HG03558 (cell line): ENCODE results near the gene KLK13.

Source experiments
- ATAC-seq: cut with Tn5 transposase; IDR thresholded peaks from one replicate; pipeline ENCODE4 v1.9.1; 2021; ENCODE audit warnings: moderate number of reproducible peaks; ENCODE audit not compliant: unreplicated experiment; ENCODE audit errors: extremely low read depth

Gene KLK13

GRCh38 chr19:51066393-51067186 is 1.7 kb upstream of the KLK13 start:
- no peak for ATAC-seq

- ATAC-seq, result no peak
Measured at GRCh38 chr19:51065221-51065960, 499 bp upstream of the KLK13 start.

- ATAC-seq, result no peak
Measured at GRCh38 chr19:51063664-51064063, 1.2 kb downstream of the KLK13 start.

- no peak for ATAC-seq
Measured at GRCh38 chr19:51060973-51061372, 3.9 kb downstream of the KLK13 start.

- ATAC-seq, result no peak
Measured at GRCh38 chr19:51060336-51060735, 4.6 kb downstream of the KLK13 start.

- no peak for ATAC-seq
Measured at GRCh38 chr19:51059715-51060114, 5.2 kb downstream of the KLK13 start.

GRCh38 chr19:51055866-51056265 is 9.0 kb downstream of the KLK13 start:
- ATAC-seq, result no peak

- ATAC-seq, result no peak
Measured at GRCh38 chr19:51047031-51047335, 17.9 kb downstream of the KLK13 start.

GRCh38 chr19:51044327-51044726 is 20.6 kb downstream of the KLK13 start:
- ATAC-seq, result no peak

GRCh38 chr19:51043497-51043896 is 21.4 kb downstream of the KLK13 start:
- ATAC-seq, result no peak

GRCh38 chr19:51040151-51040550 is 24.7 kb downstream of the KLK13 start:
- no peak for ATAC-seq

- ATAC-seq, result no peak
Measured at GRCh38 chr19:51036519-51036918, 28.4 kb downstream of the KLK13 start.

GRCh38 chr19:51034704-51035103 is 30.2 kb downstream of the KLK13 start, which contains the start of gene KLK12:
Gene KLK12, minus strand, starts transcription at chr19:51035002. Its CDS starts 381 bp downstream, at chr19:51034621.
- ATAC-seq, result no peak

- ATAC-seq, result no peak
Measured at GRCh38 chr19:51031880-51032225, 33.0 kb downstream of the KLK13 start.

GRCh38 chr19:51031220-51031879 is 33.5 kb downstream of the KLK13 start:
- ATAC-seq, result no peak

- no peak for ATAC-seq
Measured at GRCh38 chr19:51030631-51031030, 34.3 kb downstream of the KLK13 start.

- ATAC-seq, result no peak
Measured at GRCh38 chr19:51029718-51030117, 35.2 kb downstream of the KLK13 start.

- ATAC-seq, result no peak
Measured at GRCh38 chr19:51027873-51028272, 37.0 kb downstream of the KLK13 start.

GRCh38 chr19:51027126-51027806 is 37.6 kb downstream of the KLK13 start:
- ATAC-seq, result no peak

GRCh38 chr19:51026554-51026831 is 38.4 kb downstream of the KLK13 start, which contains the start of gene KLK11:
Gene KLK11, minus strand, starts transcription at chr19:51026616. Its CDS starts 985 bp downstream, at chr19:51025631.
- ATAC-seq, result no peak
